SK-N-SH (cell line): ENCODE data around the gene GPX5. TPM values are rescaled to one million over a fixed set of nuclear protein-coding genes. Genes with fewer than 3 reads are reported as not detected.

Source experiments
- CTCF ChIA-PET: fragments of 300-600, 350-600 bp; formaldehyde crosslinking; extraction: SDS; loops from one replicate; lab custom pipeline; 2021; lab: Yijun Ruan, JAX
- POLR2A ChIA-PET: fragments of 350-600 bp; sonication (Branson Sonifier 250); formaldehyde crosslinking; extraction: SDS; loops from one replicate; lab custom pipeline; 2020; ENCODE audit warnings: antibody characterized with exemption, inconsistent platforms; lab: Yijun Ruan, JAX
- DNase-seq: peaks from one replicate; pipeline ENCODE4 v3.0.0; 2012
- H2AFZ ChIP-seq: fragments of 200-600 bp; sonication (generic); 2 replicates; pipeline ENCODE4 v1.8.1; 2016; ENCODE audit warnings: antibody characterized with exemption, mild to moderate bottlenecking, low read depth
- H3F3A ChIP-seq: fragments of 200-600 bp; sonication (generic); replicated peaks from 2 replicates; pipeline ENCODE3; 2016; ENCODE audit warnings: antibody characterized with exemption, mild to moderate bottlenecking; ENCODE audit not compliant: insufficient read depth
- H3K27ac ChIP-seq, 2 experiments: fragments of 200-500 bp in 1 of 2; fragments of 200-600 bp in 1 of 2; sonication (Bioruptor generic) in 1 of 2; sonication (generic), shearing (Covaris generic) in 1 of 2; 2 replicates each; pipeline versions ENCODE4 v1.5.1 to v1.6.1; 2014 to 2016; ENCODE audit warnings: low read depth in 2 of 2, inconsistent platforms in 1 of 2, low read length in 1 of 2, mild to moderate bottlenecking in 1 of 2, mixed read lengths in 1 of 2
- H3K27me3 ChIP-seq: fragments of 200-600 bp; sonication (generic), shearing (Covaris generic); 2 replicates; pipeline ENCODE4 v1.6.1; 2016; ENCODE audit warnings: mixed run types; ENCODE audit not compliant: insufficient read depth
- H3K36me3 ChIP-seq, 2 experiments: fragments of 200-500 bp in 1 of 2; fragments of 200-600 bp in 1 of 2; sonication (Bioruptor generic) in 1 of 2; sonication (generic) in 1 of 2; replicated peaks in 1 of 2; 2 replicates each; pipeline versions ENCODE3 to v1.5.1; 2014 to 2016; ENCODE audit warnings: low read length in 1 of 2, mild to moderate bottlenecking in 1 of 2; ENCODE audit not compliant: insufficient read depth in 2 of 2, control insufficient read depth in 1 of 2
- H3K4me1 ChIP-seq, 2 experiments: fragments of 200-500 bp in 1 of 2; fragments of 200-600 bp in 1 of 2; sonication (Bioruptor generic) in 1 of 2; sonication (generic), shearing (Covaris generic) in 1 of 2; 2 replicates each; pipeline versions ENCODE4 v1.5.1 to v1.6.1; 2014 to 2016; ENCODE audit warnings: low read depth in 1 of 2, low read length in 1 of 2, mixed run types in 1 of 2; ENCODE audit not compliant: insufficient read depth in 2 of 2, control insufficient read depth in 1 of 2
- H3K4me2 ChIP-seq: fragments of 200-600 bp; sonication (generic), shearing (Covaris generic); 2 replicates; pipeline ENCODE4 v1.6.1; 2017; ENCODE audit warnings: mixed run types
- H3K4me3 ChIP-seq, 2 experiments: fragments of 200-500 bp in 1 of 2; fragments of 200-600 bp in 1 of 2; sonication (Bioruptor generic) in 1 of 2; sonication (generic), shearing (Covaris generic) in 1 of 2; 2 replicates each; pipeline versions ENCODE4 v1.5.1 to v1.8.1; 2014 to 2016; ENCODE audit warnings: low read depth in 2 of 2, inconsistent platforms in 1 of 2, low read length in 1 of 2, mild to moderate bottlenecking in 1 of 2, mixed read lengths in 1 of 2, moderate library complexity in 1 of 2
- H3K79me2 ChIP-seq: fragments of 200-600 bp; sonication (generic); 2 replicates; pipeline ENCODE4 v1.8.1; 2017; ENCODE audit warnings: mild to moderate bottlenecking; ENCODE audit not compliant: insufficient read depth
- H3K9ac ChIP-seq: fragments of 200-600 bp; sonication (generic); 2 replicates; pipeline ENCODE4 v1.6.1; 2017; ENCODE audit warnings: mixed run types
- H3K9me2 ChIP-seq: fragments of 200-600 bp; sonication (generic); 2 replicates; pipeline ENCODE4 v1.6.1; 2017; ENCODE audit warnings: mixed run types
- H3K9me3 ChIP-seq: fragments of 200-600 bp; sonication (generic); 2 replicates; pipeline ENCODE4 v1.6.1; 2017; ENCODE audit warnings: mixed run types, mild to moderate bottlenecking, moderate library complexity
- H4K20me1 ChIP-seq: fragments of 200-600 bp; sonication (generic); 2 replicates; pipeline ENCODE4 v1.6.1; 2017; ENCODE audit warnings: mild to moderate bottlenecking, mixed run types; ENCODE audit not compliant: insufficient read depth
- EP300 ChIP-seq, 2 experiments: IDR thresholded peaks; 2 replicates each; pipeline versions ENCODE4 v1.4.0 to v1.6.1; 2012; ENCODE audit warnings: borderline replicate concordance in 1 of 2, low read depth in 1 of 2, low read length in 1 of 2
- EZH2phosphoT487 ChIP-seq: fragments of 200-600 bp; sonication (generic); IDR thresholded peaks from 2 replicates; pipeline ENCODE4 v1.6.1; 2017; ENCODE audit warnings: low read depth, mixed run types, mild to moderate bottlenecking, antibody characterized with exemption, moderate library complexity, borderline replicate concordance
- GABPA ChIP-seq: IDR thresholded peaks from 2 replicates; pipeline ENCODE4 v1.4.0; 2012; ENCODE audit warnings: low read depth, mild to moderate bottlenecking
- GATA2 ChIP-seq: sonication (generic); formaldehyde crosslinking; IDR thresholded peaks from 2 replicates; pipeline ENCODE4 v1.5.0; 2020; ENCODE audit warnings: mild to moderate bottlenecking, missing genetic modification reagents
- JUND ChIP-seq: IDR thresholded peaks from 2 replicates; pipeline ENCODE4 v1.4.0; 2012
- MEF2A ChIP-seq: IDR thresholded peaks from 2 replicates; pipeline ENCODE4 v1.4.0; 2012; ENCODE audit warnings: low read depth, borderline replicate concordance
- NFIC ChIP-seq: IDR thresholded peaks from 2 replicates; pipeline ENCODE4 v1.4.0; 2012; ENCODE audit warnings: borderline replicate concordance
- NRF1 ChIP-seq: IDR thresholded peaks from 2 replicates; pipeline ENCODE4 v1.6.1; 2012; ENCODE audit warnings: low read depth, mild to moderate bottlenecking, low read length
- REST ChIP-seq: IDR thresholded peaks from 2 replicates; pipeline ENCODE4 v1.6.1; 2012; ENCODE audit warnings: mild to moderate bottlenecking, low read depth, low read length, moderate library complexity
- RFX5 ChIP-seq: IDR thresholded peaks from 2 replicates; pipeline ENCODE4 v1.6.1; 2012; ENCODE audit warnings: mild to moderate bottlenecking, improper control_type of control experiment, low read length
- SMC3 ChIP-seq: IDR thresholded peaks from 2 replicates; pipeline ENCODE4 v1.6.1; 2012; ENCODE audit warnings: low read depth, low read length, improper control_type of control experiment
- TAF1 ChIP-seq: IDR thresholded peaks from 2 replicates; pipeline ENCODE4 v1.6.1; 2012; ENCODE audit warnings: low read depth, mild to moderate bottlenecking, low read length, moderate library complexity, borderline replicate concordance
- TCF12 ChIP-seq: IDR thresholded peaks from 2 replicates; pipeline ENCODE4 v1.4.0; 2012
- TEAD4 ChIP-seq: IDR thresholded peaks from 2 replicates; pipeline ENCODE4 v1.4.0; 2012; ENCODE audit warnings: mild to moderate bottlenecking, borderline replicate concordance; ENCODE audit not compliant: insufficient read depth
- ZBTB33 ChIP-seq: IDR thresholded peaks from 2 replicates; pipeline ENCODE4 v1.4.0; 2012; ENCODE audit warnings: low read depth, borderline replicate concordance
- WGBS: methylation state at CpG from one replicate; pipeline ENCODE4 v1.1.6; 2017; ENCODE audit warnings: low lambda C conversion rate; 5-methylcytosine and 5-hydroxymethylcytosine counted together
- polyA plus RNA-seq, 3 experiments: library from polyadenylated mRNA; depleted of rRNA; stranded (reverse); fragments of >200 nt; gene quantifications; 2 replicates each; pipeline ENCODE4 v1.2.3, GENCODE V29; 2012
- TF ChIP-seq, protein P1 (sequence below): IDR thresholded peaks from 2 replicates; pipeline ENCODE4 v1.4.0; 2012; ENCODE audit warnings: low read depth
- TF ChIP-seq, protein P2 (sequence below): fragments of 200-600 bp; sonication (generic); IDR thresholded peaks from 2 replicates; pipeline ENCODE4 v1.6.1; 2017; ENCODE audit warnings: antibody characterized with exemption, mild to moderate bottlenecking, moderate library complexity

Gene GPX5
- polyA plus RNA-seq, 1 of the 3 experiments (the other 2 are of a cell fraction) = not detected

- Histone ChIP-seq H3K9me2 (no peaks in the 10 kb centered on the region), H3K4me2 (no peak overlapping the region), H3K79me2 (no peaks in the 10 kb centered on the region), H3K27ac (no peak overlapping the region), H3K27me3 (no peaks in the 10 kb centered on the region), H3K4me1 (no peaks in the 10 kb centered on the region; a peak in 2 of 4 replicates), H3K9ac (no peak overlapping the region), H3K4me3 (no peak overlapping the region), H2AFZ (no peak overlapping the region), H3K9me3 (no peaks in the 10 kb centered on the region), H3K36me3 (no peaks in the 10 kb centered on the region), H4K20me1 (no peaks in the 10 kb centered on the region), H3F3A (peaks cover 5% of the 10 kb centered on the region)
- TF ChIP-seq MEF2A (no peak), ZBTB33 (no peak), TAF1 (no peak), NFIC (no peak), GATA2 (CRISPR knock-in tag) (no peak), NRF1 (no peak), JUND (no peak)
- TF ChIP-seq, protein P1, sequence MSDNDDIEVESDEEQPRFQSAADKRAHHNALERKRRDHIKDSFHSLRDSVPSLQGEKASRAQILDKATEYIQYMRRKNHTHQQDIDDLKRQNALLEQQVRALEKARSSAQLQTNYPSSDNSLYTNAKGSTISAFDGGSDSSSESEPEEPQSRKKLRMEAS = no peak
- CTCF ChIA-PET = no interaction called here
- 84% methylated on average over 3 of the region's 3 CpGs for WGBS
- DNase-seq = no peak
- POLR2A ChIA-PET = no interaction called here
These were observed 33.7 kb upstream of the GPX5 start for GRCh38 chr6:28491984-28492317.

- no peak overlapping the region for H3K4me2 ChIP-seq
- H3K4me3 ChIP-seq = no peak overlapping the region
- H3F3A ChIP-seq = no peaks in the 10 kb centered on the region
- no peaks in the 10 kb centered on the region for H3K36me3 ChIP-seq
- WGBS = 0% methylated on average over 2 of the region's 2 CpGs
- H3K4me1 ChIP-seq = no peaks in the 10 kb centered on the region
- no peak overlapping the region for H3K27ac ChIP-seq
- H3K9me2 ChIP-seq = no peaks in the 10 kb centered on the region
- no peaks in the 10 kb centered on the region for H3K9me3 ChIP-seq
- no peaks in the 10 kb centered on the region for H4K20me1 ChIP-seq
- ChIA-PET POLR2A (no interaction called here), CTCF (interaction anchor here (0.6 to 2.3 kb wide), 17 partner anchors 9 to 367 kb away, joined by 3 to 13 read pairs (median 4); no protein-coding TSS in a partner anchor)
- H3K9ac ChIP-seq = no peak overlapping the region
- DNase-seq = no peak
- H3K27me3 ChIP-seq = no peaks in the 10 kb centered on the region; the same call in 1 of the 2 replicates
- H2AFZ ChIP-seq = no peak overlapping the region
- H3K79me2 ChIP-seq = no peaks in the 10 kb centered on the region
- no peak for TF ChIP-seq REST
- no peak for TF ChIP-seq TEAD4
- TF ChIP-seq NFIC = no peak
- TF ChIP-seq, protein P2, sequence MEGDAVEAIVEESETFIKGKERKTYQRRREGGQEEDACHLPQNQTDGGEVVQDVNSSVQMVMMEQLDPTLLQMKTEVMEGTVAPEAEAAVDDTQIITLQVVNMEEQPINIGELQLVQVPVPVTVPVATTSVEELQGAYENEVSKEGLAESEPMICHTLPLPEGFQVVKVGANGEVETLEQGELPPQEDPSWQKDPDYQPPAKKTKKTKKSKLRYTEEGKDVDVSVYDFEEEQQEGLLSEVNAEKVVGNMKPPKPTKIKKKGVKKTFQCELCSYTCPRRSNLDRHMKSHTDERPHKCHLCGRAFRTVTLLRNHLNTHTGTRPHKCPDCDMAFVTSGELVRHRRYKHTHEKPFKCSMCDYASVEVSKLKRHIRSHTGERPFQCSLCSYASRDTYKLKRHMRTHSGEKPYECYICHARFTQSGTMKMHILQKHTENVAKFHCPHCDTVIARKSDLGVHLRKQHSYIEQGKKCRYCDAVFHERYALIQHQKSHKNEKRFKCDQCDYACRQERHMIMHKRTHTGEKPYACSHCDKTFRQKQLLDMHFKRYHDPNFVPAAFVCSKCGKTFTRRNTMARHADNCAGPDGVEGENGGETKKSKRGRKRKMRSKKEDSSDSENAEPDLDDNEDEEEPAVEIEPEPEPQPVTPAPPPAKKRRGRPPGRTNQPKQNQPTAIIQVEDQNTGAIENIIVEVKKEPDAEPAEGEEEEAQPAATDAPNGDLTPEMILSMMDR = peak; percentile 32
- peak; percentile 25; the same call in 1 of the 2 replicates for TF ChIP-seq SMC3
- TF ChIP-seq GABPA = no peak
- no peak for TF ChIP-seq EP300 (IDR thresholded peaks at IDR 0.05; ENCODE audit: borderline replicate concordance in 1 of 2, low read depth in 1 of 2, low read length in 1 of 2)
- no peak for TF ChIP-seq RFX5
- TF ChIP-seq ZBTB33 = no peak
- TF ChIP-seq EZH2phosphoT487 = no peak
- TF ChIP-seq MEF2A = no peak
- no peak for TF ChIP-seq TCF12
- no peak for TF ChIP-seq TAF1
These were observed 29.4 kb upstream of the GPX5 start for GRCh38 chr6:28496099-28496779.
